ENCODE results near the gene TRIM38.
A peak's percentile ranks its signal among the peaks of the same experiment; 100 is the strongest.

TRIM38 gene

DNA sequence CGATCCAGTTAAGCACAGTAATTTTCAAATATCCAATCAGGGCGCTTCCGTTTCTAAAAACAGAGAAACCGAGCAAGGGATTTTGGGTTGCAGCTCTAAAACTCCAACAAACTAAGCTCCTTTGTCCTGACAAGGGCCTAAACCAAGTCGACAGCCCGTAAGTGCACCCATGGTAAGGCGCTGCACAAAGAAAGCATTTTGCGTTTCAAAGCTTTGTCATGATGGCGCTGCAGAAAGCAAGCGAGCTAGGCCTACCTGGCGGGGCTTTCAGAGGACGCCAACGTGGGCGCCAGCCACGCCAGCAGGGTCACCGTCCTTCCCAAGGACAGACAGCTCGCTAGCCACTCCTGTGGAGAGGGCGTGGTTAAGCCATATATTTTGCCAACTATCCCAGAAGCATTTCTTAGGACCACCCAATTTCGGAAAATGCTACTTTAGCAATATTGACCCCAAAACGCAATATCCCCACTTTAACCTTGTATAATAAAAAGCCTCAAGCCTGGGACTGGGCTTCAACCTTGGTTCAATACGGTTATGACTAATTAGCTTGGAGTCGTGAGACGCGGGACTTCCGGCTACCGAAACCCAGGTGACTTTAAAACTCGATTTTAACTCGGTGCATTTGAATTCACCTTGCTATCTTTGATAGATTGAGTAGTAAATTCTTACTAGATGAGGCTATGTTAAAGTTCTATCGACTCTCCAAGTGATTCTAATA, 53.8 kb downstream of the TRIM38 start:
- no peak for TF ChIP-seq Cebpa-rat (IDR thresholded peaks at IDR 0.05)
- Histone ChIP-seq H3K27ac (no peak overlapping the region), H3K9me3 (replicated peaks in 1 of 11) (peaks cover 24 to 40% (median 40%) of the 10 kb centered on the region in 11 experiments), H4K20me1 (no peaks in the 10 kb centered on the region), H3K4me2 (no peak overlapping the region), H3K27me3 (no peaks in the 10 kb centered on the region), H3K4me3 (no peak overlapping the region), H3K36me3 (no peaks in the 10 kb centered on the region), H3K4me1 (no peaks in the 10 kb centered on the region), H3K9ac (no peak overlapping the region)

DNA sequence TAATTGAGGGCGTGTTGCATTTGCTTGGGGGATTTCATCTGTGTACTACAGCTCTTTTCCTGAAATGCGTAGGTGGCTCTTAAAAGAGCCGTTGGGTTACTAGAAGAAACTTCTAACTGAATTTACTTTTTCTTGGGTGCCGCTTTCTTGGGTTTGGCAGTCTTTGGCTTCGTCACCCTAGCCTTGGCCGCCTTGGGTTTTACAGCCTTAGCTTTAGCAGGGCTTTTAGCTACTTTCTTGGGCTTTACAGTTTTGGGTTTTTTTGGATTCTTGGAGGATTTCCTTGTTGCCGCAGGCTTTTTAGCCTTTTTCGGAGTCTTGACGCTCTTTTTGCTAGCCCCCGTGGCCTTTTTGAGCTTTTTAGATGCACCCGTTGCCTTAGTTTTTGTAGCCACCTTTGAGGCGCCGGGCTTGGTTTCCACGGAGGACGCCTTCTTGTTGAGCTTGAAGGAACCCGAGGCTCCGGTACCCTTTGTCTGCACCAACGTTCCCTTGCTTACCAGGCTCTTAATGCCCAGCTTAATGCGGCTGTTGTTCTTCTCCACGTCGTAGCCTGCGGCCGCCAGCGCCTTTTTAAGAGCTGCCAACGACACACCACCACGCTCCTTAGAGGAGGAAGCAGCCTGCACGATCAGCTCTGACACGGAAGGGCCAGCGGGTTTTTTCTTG, 54.5 kb downstream of the TRIM38 start:
- TF ChIP-seq Cebpa-rat (IDR thresholded peaks at IDR 0.05), result no peak
- no peaks in the 10 kb centered on the region for H3K36me3 ChIP-seq
- H3K27me3 ChIP-seq, result no peaks in the 10 kb centered on the region
- no peak overlapping the region for H3K9ac ChIP-seq
- peaks cover 24 to 40% (median 40%) of the 10 kb centered on the region in 11 experiments for H3K9me3 ChIP-seq (replicated peaks in 1 of 11)
- H3K27ac ChIP-seq, result no peak overlapping the region
- no peak overlapping the region for H3K4me3 ChIP-seq
- peaks cover 0 to 4% (median 0%) of the 10 kb centered on the region in 10 experiments; a peak in 2 of 20 replicates for H3K4me1 ChIP-seq
- no peak overlapping the region for H3K4me2 ChIP-seq
- H4K20me1 ChIP-seq, result no peaks in the 10 kb centered on the region

DNA sequence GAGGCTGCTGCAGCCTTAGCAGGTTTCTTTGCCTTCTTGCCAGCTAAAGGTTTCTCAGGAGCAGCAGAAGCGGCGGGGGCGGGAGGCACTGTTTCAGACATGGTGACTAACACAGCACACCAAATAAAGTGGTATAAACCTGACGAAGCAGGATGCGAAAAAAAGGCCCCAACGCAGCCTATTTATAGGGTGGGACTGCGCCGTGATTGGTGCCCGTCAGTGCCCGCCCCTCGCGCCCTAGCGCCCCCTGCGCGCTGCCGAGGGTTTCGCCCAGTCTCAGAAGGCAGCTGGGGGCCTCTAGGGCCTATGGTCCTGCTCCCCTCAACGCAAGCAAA, 55.0 kb downstream of the TRIM38 start:
- no peak overlapping the region for H3K4me2 ChIP-seq
- H3K9me3 ChIP-seq (replicated peaks in 1 of 11), result peaks cover 24 to 40% (median 40%) of the 10 kb centered on the region in 11 experiments
- H3K9ac ChIP-seq, result no peak overlapping the region

DNA sequence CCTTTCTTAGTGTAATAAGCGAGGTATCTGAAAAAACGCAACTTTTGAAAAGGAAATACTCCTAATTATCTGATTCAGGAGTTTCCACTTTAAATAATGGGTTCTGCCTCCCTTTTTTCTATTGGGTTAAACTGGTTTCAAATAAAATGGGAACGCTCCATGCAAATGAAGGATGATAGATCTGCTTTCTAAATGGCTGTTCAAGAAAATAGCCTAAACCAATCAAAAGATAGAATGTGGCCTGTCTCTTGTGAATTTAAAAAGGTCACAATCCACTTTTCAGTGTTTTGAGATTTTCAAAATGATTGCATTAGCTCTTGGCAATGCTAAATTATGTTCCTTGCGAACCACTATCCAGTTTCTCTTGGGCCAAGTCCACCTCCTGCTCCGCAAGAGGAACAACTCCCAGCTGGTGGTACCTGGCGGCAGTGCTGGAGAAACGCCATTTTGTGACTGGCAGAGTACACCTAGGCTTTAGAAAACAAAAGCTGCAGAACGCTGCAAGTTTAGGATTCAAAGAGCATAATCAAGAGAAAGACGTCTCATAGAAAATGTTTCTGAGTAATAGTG, 56.7 kb downstream of the TRIM38 start:
- peaks cover 8 to 17% (median 14%) of the 10 kb centered on the region in 10 experiments for H3K4me1 ChIP-seq

More for the DNA sequence above, 55.0 kb downstream of the TRIM38 start:
- Histone ChIP-seq H3K4me3 (no peak overlapping the region), H3K36me3 (no peaks in the 10 kb centered on the region), H3K27ac (no peak overlapping the region), H4K20me1 (no peaks in the 10 kb centered on the region), H3K4me1 (peaks cover 3 to 9% (median 4%) of the 10 kb centered on the region in 10 experiments; a peak in 19 of 20 replicates), H3K27me3 (no peaks in the 10 kb centered on the region)
- no peak for TF ChIP-seq Cebpa-rat (IDR thresholded peaks at IDR 0.05)

DNA sequence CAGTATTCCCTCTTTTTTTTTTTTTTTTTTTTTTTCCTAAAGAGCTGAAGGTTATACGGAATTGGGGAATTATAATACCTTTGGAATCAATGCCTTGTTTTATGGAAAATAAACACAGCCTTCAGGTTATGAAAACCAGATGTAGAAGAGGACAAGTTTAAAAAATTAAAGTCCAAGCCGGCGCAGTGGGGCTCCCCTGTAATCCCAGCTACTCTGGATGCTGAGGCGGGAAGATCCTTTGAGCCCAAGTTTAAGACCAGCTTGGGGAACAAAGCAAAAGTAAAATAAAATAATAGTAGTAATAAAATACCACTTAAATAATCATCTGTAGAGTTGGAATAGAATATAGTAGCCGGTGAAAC, 57.3 kb downstream of the TRIM38 start:
- H3K4me1 ChIP-seq, result peaks cover 9 to 19% (median 14%) of the 10 kb centered on the region in 10 experiments
- no peaks in the 10 kb centered on the region for H4K20me1 ChIP-seq
- peak overlapping the region in 10 of 11 experiments; percentile 91 to 99 (median 98); a peak in 15 of 22 replicates for H3K27ac ChIP-seq
- peak overlapping the region in 10 of 11 experiments; percentile 84 to 97 (median 92); a peak in 13 of 22 replicates for H3K4me2 ChIP-seq
- H3K9me3 ChIP-seq (replicated peaks in 1 of 11), result peaks cover 24 to 40% (median 40%) of the 10 kb centered on the region in 11 experiments
- no peaks in the 10 kb centered on the region for H3K27me3 ChIP-seq
- H3K36me3 ChIP-seq, result no peaks in the 10 kb centered on the region
- peak overlapping the region; percentile 70 to 82 (median 74); a peak in 18 of 20 replicates for H3K4me3 ChIP-seq
- no peak for TF ChIP-seq Cebpa-rat (IDR thresholded peaks at IDR 0.05)
- peak overlapping the region in 7 of 11 experiments; percentile 89 to 97 (median 95); a peak in 11 of 22 replicates for H3K9ac ChIP-seq

More for the DNA sequence above, 56.7 kb downstream of the TRIM38 start:
- H3K27me3 ChIP-seq, result no peaks in the 10 kb centered on the region
- peak overlapping the region in 3 of 10 experiments; percentile 27 to 82 (median 70); a peak in 1 of 20 replicates for H3K4me3 ChIP-seq
- TF ChIP-seq Cebpa-rat (IDR thresholded peaks at IDR 0.05), result no peak
- H3K4me2 ChIP-seq, result no peak overlapping the region
- H3K9ac ChIP-seq, result no peak overlapping the region
- H3K36me3 ChIP-seq, result no peaks in the 10 kb centered on the region
- H3K27ac ChIP-seq, result no peak overlapping the region
- H4K20me1 ChIP-seq, result no peaks in the 10 kb centered on the region
- peaks cover 24 to 40% (median 40%) of the 10 kb centered on the region in 11 experiments for H3K9me3 ChIP-seq (replicated peaks in 1 of 11)

DNA sequence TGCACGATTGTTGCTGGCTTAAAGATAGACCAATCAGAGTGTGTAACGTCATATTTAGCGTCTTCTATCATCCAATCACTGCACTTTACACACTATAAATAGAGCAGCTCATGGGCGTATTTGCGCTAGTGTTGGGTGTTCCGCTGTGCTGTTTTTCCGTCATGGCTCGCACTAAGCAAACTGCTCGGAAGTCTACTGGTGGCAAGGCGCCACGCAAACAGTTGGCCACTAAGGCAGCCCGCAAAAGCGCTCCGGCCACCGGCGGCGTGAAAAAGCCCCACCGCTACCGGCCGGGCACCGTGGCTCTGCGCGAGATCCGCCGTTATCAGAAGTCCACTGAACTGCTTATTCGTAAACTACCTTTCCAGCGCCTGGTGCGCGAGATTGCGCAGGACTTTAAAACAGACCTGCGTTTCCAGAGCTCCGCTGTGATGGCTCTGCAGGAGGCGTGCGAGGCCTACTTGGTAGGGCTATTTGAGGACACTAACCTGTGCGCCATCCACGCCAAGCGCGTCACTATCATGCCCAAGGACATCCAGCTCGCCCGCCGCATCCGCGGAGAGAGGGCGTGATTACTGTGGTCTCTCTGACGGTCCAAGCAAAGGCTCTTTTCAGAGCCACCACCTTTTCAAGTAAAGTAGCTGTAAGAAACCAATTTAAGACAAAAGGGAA, 57.9 kb downstream of the TRIM38 start:
- H3K27ac ChIP-seq, result peak overlapping the region; percentile 91 to 99 (median 98)
- H3K4me2 ChIP-seq, result peak overlapping the region; percentile 84 to 97 (median 91)
- peak overlapping the region; percentile 70 to 82 (median 74) for H3K4me3 ChIP-seq
- peak overlapping the region; percentile 89 to 97 (median 95) for H3K9ac ChIP-seq
- H3K27me3 ChIP-seq, result no peaks in the 10 kb centered on the region
- no peaks in the 10 kb centered on the region for H3K36me3 ChIP-seq
- TF ChIP-seq Cebpa-rat (IDR thresholded peaks at IDR 0.05), result no peak
- no peaks in the 10 kb centered on the region for H4K20me1 ChIP-seq
- peaks cover 14 to 24% (median 19%) of the 10 kb centered on the region in 10 experiments for H3K4me1 ChIP-seq
- peaks cover 24 to 40% (median 40%) of the 10 kb centered on the region in 11 experiments for H3K9me3 ChIP-seq (replicated peaks in 1 of 11)

DNA sequence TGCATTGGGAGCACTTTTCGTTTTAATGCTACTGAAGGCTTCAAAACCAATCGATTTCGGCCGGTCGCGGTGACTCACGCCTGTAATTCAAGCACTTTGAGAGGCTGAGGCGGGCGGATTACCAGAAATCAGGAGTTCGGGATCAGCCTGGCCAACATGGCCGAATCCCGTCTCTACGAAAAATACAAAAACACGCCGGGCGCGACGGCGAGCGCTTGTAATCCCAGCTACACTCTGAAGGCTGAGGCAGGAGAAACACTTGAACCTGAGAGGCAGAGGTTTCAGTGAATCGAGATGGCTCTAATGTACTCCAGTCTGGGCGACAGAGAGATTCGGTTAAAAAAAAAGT, 58.4 kb downstream of the TRIM38 start:
- Histone ChIP-seq H3K27me3 (no peaks in the 10 kb centered on the region), H3K36me3 (no peaks in the 10 kb centered on the region), H3K4me2 (peak overlapping the region; percentile 84 to 97 (median 91)), H4K20me1 (no peaks in the 10 kb centered on the region), H3K9me3 (replicated peaks in 1 of 11) (peaks cover 24 to 40% (median 38%) of the 10 kb centered on the region in 11 experiments), H3K4me3 (peak overlapping the region; percentile 70 to 82 (median 74)), H3K27ac (peak overlapping the region; percentile 91 to 99 (median 98)), H3K4me1 (peaks cover 19 to 29% (median 24%) of the 10 kb centered on the region in 10 experiments), H3K9ac (peak overlapping the region; percentile 89 to 97 (median 95))
- TF ChIP-seq Cebpa-rat (IDR thresholded peaks at IDR 0.05), result no peak

DNA sequence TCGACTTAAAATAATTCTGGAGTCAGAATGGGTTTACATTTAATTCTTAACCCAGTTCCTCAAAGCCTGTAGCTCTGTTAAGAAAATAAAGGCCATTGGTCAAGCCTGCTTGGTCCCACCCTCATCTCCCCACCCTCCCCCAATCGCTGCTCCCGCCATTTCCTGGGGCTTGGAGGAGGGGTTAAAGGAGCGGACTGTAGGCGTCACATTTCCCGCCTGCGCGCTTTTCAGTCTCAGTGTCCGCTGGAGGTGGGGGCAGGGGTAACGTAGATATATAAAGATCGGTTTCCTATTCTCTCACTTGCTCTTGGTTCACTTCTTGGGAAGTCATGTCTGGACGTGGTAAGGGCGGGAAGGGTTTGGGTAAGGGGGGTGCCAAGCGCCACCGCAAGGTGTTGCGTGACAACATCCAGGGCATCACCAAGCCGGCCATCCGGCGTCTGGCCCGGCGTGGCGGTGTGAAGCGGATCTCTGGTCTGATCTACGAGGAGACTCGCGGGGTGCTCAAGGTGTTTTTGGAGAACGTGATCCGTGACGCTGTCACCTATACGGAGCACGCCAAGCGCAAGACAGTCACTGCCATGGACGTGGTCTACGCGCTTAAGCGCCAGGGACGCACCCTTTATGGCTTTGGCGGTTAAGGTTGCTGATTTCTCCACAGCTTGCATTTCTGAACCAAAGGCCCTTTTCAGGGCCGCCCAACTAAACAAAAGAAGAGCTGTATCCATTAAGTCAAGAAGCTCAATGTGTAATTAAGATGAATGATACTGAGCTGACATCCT, 58.9 kb downstream of the TRIM38 start:
- Histone ChIP-seq H3K4me1 (peaks cover 21 to 33% (median 27%) of the 10 kb centered on the region in 10 experiments), H3K27me3 (no peaks in the 10 kb centered on the region)

More for the DNA sequence above, 58.9 kb downstream of the TRIM38 start:
- H3K9me3 ChIP-seq (replicated peaks in 1 of 11), result peaks cover 24 to 36% (median 32%) of the 10 kb centered on the region in 11 experiments
- no peaks in the 10 kb centered on the region for H4K20me1 ChIP-seq
- H3K27ac ChIP-seq, result peak overlapping the region; percentile 91 to 99 (median 98)
- no peak for TF ChIP-seq Cebpa-rat (IDR thresholded peaks at IDR 0.05)
- H3K4me2 ChIP-seq, result peak overlapping the region; percentile 84 to 97 (median 93)
- H3K36me3 ChIP-seq, result no peaks in the 10 kb centered on the region
- H3K4me3 ChIP-seq, result peak overlapping the region; percentile 70 to 82 (median 74)
- peak overlapping the region; percentile 89 to 97 (median 95) for H3K9ac ChIP-seq

All from BLaER1 treated with 17β-estradiol and CSF1 and Interleukin-3, amounts not matched to agents 10 nM and 100 nM (cell line).